NCI-H82 treated with DMSO at 0.1 percent for 48 hours (cell line): ENCODE results near the gene HYCC2.
"Not testable (repeated sequence)": the region's sequence is repeated elsewhere in the genome, so short reads cannot be mapped to it uniquely, and the experiment has no call there.

Experiments
- DNase-seq: peaks from one replicate; lab custom pipeline; 2025; ENCODE audit not compliant: unreplicated experiment; lab: John Stamatoyannopoulos, UW

Gene HYCC2

GRCh38 chr2:201071479-201072200 is at the start of gene HYCC2, which contains the start of gene NDUFB3:
Gene HYCC2 (minus strand): TSS chr2:201071671. CDS start chr2:201024009, 47,662 bp downstream.
Gene NDUFB3 (plus strand): TSS chr2:201072001. CDS start chr2:201078883, 6,882 bp downstream.
- peak; percentile 87 for DNase-seq

GRCh38 chr2:201118961-201119854 is 47.7 kb upstream of the HYCC2 start:
- no peak for DNase-seq

- DNase-seq: no peak
Observed at GRCh38 chr2:201118121-201118960, 46.9 kb upstream of the HYCC2 start.

- DNase-seq: not testable (repeated sequence)
Observed at GRCh38 chr2:201117735-201118094, 46.2 kb upstream of the HYCC2 start.

- DNase-seq: no peak
Observed at GRCh38 chr2:201116959-201117734, 45.7 kb upstream of the HYCC2 start.

- no peak for DNase-seq
Observed at GRCh38 chr2:201116115-201116958, 44.9 kb upstream of the HYCC2 start, which contains the start of gene CFLAR. Gene CFLAR (plus strand): TSS chr2:201116164. CDS start chr2:201129866, 13,702 bp downstream.

- no peak for DNase-seq
Observed at GRCh38 chr2:201114846-201115245, 43.4 kb upstream of the HYCC2 start.

GRCh38 chr2:201114350-201114749 is 42.9 kb upstream of the HYCC2 start:
- no peak for DNase-seq

GRCh38 chr2:201111096-201111495 is 39.6 kb upstream of the HYCC2 start:
- DNase-seq: no peak

- no peak for DNase-seq
Observed at GRCh38 chr2:201110615-201111014, 39.1 kb upstream of the HYCC2 start.

GRCh38 chr2:201109186-201109585 is 37.7 kb upstream of the HYCC2 start:
- DNase-seq: no peak

GRCh38 chr2:201108341-201108740 is 36.9 kb upstream of the HYCC2 start:
- DNase-seq: no peak

GRCh38 chr2:201107624-201108023 is 36.2 kb upstream of the HYCC2 start:
- DNase-seq: no peak

- no peak for DNase-seq
Observed at GRCh38 chr2:201105759-201106158, 34.3 kb upstream of the HYCC2 start.

GRCh38 chr2:201100497-201100896 is 29.0 kb upstream of the HYCC2 start:
- DNase-seq: no peak

- no peak for DNase-seq
Observed at GRCh38 chr2:201093573-201093972, 22.1 kb upstream of the HYCC2 start.

- no peak for DNase-seq
Observed at GRCh38 chr2:201090574-201090973, 19.1 kb upstream of the HYCC2 start.

GRCh38 chr2:201084863-201085262 is 13.4 kb upstream of the HYCC2 start:
- no peak for DNase-seq

- DNase-seq: no peak
Observed at GRCh38 chr2:201074996-201075395, 3.5 kb upstream of the HYCC2 start.
